Measurements from ENCODE around the gene COL9A1. TPM values are rescaled to one million over a fixed set of nuclear protein-coding genes. Genes with fewer than 3 reads are reported as not detected.

Gene COL9A1
- total and polyA plus RNA-seq, 2 of the 4 experiments (the other 2 are of a cell fraction) = not detected

DNA sequence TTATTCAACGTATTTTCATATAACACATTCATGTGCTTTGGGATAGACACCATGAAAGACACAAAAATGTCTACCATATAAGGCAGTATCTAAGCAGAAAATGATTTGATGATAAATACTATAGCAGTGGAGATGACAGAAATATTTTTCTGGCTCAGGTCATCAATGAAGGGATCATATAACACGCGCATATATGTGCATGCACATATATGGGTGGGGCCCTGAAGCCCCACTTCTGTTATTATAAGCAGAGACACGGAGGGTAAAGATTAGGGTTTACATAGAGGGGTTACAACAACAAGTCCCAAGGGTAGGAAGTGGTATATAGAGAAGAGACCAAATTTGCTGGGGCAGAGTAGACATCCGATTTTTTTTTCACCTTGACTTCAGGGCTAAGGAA is 16.0 kb downstream of the COL9A1 start:
- CTCF ChIA-PET = no interaction called here

More for the DNA sequence above, 16.0 kb downstream of the COL9A1 start:
- H3K9me3 ChIP-seq (ENCODE audit: control insufficient read depth, insufficient read depth, low read length) = no peaks in the 10 kb centered on the region
- no peak overlapping the region for H3K23ac ChIP-seq (ENCODE audit: low read depth, low read length)
- no TSS peak for BruUV-seq (replicated peaks)
- intact Hi-C loops (cut with micrococcal nuclease) (no loop called here), in situ Hi-C loops (cut with MboI; ENCODE audit: low sequenced_read_pairs) (no loop called here), dilution Hi-C loops (cut with HindIII; ENCODE audit: low sequenced_read_pairs, unreplicated experiment) (no loop called here)
- H2AK9ac ChIP-seq (replicated peaks; ENCODE audit: low read depth, low read length, poor library complexity) = no peak overlapping the region
- no peak overlapping the region for H2BK120ac ChIP-seq (ENCODE audit: low read depth, low read length)
- no peaks in the 10 kb centered on the region for H3K4me1 ChIP-seq (ENCODE audit: control insufficient read depth, insufficient read depth, low read length)
- no peak overlapping the region for H2BK5ac ChIP-seq (ENCODE audit: low read depth, low read length, poor library complexity, severe bottlenecking)
- no peak overlapping the region for H3K4me2 ChIP-seq (ENCODE audit: low read depth, low read length)
- WGBS, 2 experiments (ENCODE audit: extremely low coverage in 2 of 2, insufficient read length in 1 of 2) = 100% methylated on average over 1 of the region's 5 CpGs; no CpG with 5 or more reads in 1 of the 2 experiments
- H3K4ac ChIP-seq (ENCODE audit: low read depth, low read length) = no peak overlapping the region
- H4K91ac ChIP-seq (ENCODE audit: insufficient read depth, low read depth, low read length) = no peak overlapping the region
- ATAC-seq (ENCODE audit: low read depth) (no peak), DNase-seq (no peak)
- H3K27me3 ChIP-seq (ENCODE audit: control insufficient read depth, insufficient read depth, low read length) = peaks cover 20% of the 10 kb centered on the region
- no peak overlapping the region for H3K27ac ChIP-seq (ENCODE audit: insufficient read depth, low read length)
- no peak overlapping the region for H3K56ac ChIP-seq (ENCODE audit: extremely low read depth, insufficient read depth, low read length)
- no peaks in the 10 kb centered on the region for H4K20me1 ChIP-seq (ENCODE audit: insufficient read depth, low read length)
- H2BK15ac ChIP-seq (ENCODE audit: low read depth, low read length) = no peak overlapping the region
- no peaks in the 10 kb centered on the region for H3K36me3 ChIP-seq (ENCODE audit: control insufficient read depth, insufficient read depth, low read length)
- TF ChIP-seq CTCF (conservative IDR thresholded peaks at IDR 0.05; ENCODE audit: low read depth, low read length) = no peak
- TF ChIP-seq RCOR1 (IDR thresholded peaks at IDR 0.05; ENCODE audit: insufficient replicate concordance, low read length) = no peak
- no peak for TF ChIP-seq CHD1 (IDR thresholded peaks at IDR 0.05; ENCODE audit: low read depth, low read length)
- TF ChIP-seq, protein P1, sequence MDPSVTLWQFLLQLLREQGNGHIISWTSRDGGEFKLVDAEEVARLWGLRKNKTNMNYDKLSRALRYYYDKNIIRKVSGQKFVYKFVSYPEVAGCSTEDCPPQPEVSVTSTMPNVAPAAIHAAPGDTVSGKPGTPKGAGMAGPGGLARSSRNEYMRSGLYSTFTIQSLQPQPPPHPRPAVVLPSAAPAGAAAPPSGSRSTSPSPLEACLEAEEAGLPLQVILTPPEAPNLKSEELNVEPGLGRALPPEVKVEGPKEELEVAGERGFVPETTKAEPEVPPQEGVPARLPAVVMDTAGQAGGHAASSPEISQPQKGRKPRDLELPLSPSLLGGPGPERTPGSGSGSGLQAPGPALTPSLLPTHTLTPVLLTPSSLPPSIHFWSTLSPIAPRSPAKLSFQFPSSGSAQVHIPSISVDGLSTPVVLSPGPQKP (IDR thresholded peaks at IDR 0.05; ENCODE audit: borderline replicate concordance, low read depth, low read length) = no peak
- no peak for TF ChIP-seq BHLHE40 (IDR thresholded peaks at IDR 0.05; ENCODE audit: low read depth, low read length)
- no peak overlapping the region for H2BK20ac ChIP-seq (ENCODE audit: low read depth, low read length)
- H3K4me3 ChIP-seq (ENCODE audit: insufficient read depth, low read depth, low read length) = no peak overlapping the region
- POLR2A ChIA-PET (ENCODE audit: unreplicated experiment) = no interaction called here
- no peaks in the 10 kb centered on the region for H3K79me1 ChIP-seq (ENCODE audit: low read depth in 1 of 2, low read length in 2 of 2)
- H3K14ac ChIP-seq (replicated peaks; ENCODE audit: low read depth, low read length) = no peak overlapping the region
- no peak overlapping the region for H4K5ac ChIP-seq (ENCODE audit: low read depth, low read length)
- H2AFZ ChIP-seq (replicated peaks; ENCODE audit: low read length, poor library complexity) = no peak overlapping the region
- H3K18ac ChIP-seq (ENCODE audit: low read depth, low read length) = no peak overlapping the region
- no peak overlapping the region for H3K9ac ChIP-seq (ENCODE audit: low read depth, low read length)
- H2AK5ac ChIP-seq (ENCODE audit: low read depth, low read length) = no peak overlapping the region
- H4K8ac ChIP-seq (ENCODE audit: low read depth in 2 of 2, low read length in 2 of 2) = no peak overlapping the region
- no peaks in the 10 kb centered on the region for H3K9me1 ChIP-seq (ENCODE audit: insufficient read depth, low read length)
